ENCODE data around the gene ZC3H7A.
"Not testable (repeated sequence)": the region's sequence is repeated elsewhere in the genome, so short reads cannot be mapped to it uniquely, and the experiment has no call there.

ZC3H7A gene

DNA sequence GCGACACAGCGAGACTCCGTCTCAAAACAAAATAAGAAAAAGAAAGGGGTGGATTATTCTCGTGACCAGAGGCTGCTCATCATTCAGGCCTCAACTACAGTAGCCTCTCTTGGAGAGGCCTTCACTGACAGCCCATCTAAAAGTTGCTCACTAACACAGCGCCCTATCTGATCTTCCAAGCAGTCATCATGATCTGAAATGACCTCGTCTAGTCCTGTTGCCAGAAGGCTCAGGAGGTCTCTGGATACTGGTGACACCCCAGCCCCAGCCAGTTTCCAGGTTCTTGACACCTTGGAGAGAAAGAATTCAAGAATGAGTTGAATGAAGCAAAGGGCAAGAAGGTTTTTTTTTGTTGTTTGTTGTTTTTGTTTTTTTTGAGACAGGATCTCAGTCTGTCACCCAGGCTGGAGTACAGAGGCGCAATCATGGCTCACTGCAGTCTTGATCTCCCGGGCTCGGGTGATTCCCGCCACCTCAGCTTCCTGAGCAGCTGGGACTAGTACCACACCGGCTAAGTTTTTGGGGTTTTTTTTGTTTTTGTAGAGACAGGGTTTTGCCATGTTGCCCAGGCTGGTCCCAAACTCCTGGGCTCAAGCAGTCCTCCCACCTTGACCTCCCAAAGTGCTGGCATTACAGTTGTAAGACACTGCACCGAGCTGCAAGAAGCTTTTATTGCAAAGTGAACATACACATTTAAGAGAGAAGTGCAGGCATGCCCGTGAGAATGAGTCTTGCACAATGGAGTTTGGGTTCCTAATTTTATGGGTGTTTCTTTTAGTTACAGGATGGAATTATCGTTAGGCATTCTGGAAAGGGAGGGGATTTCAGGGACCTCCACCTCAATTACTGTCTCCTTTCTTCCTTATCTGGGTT lies 2.7 kb upstream of the ZC3H7A start:
- no peak for DNase-seq (ENCODE audit: low read depth)

DNA sequence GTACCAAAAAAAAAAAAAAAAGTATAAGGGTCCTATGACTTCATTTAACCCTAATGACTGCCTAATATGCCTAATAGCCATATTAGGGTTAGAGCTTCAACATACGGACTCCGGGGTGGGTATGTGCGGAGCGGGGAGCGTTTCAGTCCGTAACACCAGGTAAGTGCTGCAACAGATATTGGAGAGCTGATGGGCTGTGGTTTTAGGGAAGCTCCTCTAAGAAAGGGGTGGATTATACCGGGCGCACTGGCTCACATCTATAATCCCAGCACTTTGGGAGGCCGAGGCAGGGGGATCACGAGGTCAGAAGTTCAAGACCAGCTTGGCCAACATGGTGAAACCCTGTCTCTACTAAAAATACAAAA lies 1.9 kb upstream of the ZC3H7A start:
- no peak for DNase-seq (ENCODE audit: low read depth)

- DNase-seq (ENCODE audit: low read depth), result no peak
These were observed 870 bp upstream of the ZC3H7A start for GRCh38 chr16:11797957-11798299.

DNA sequence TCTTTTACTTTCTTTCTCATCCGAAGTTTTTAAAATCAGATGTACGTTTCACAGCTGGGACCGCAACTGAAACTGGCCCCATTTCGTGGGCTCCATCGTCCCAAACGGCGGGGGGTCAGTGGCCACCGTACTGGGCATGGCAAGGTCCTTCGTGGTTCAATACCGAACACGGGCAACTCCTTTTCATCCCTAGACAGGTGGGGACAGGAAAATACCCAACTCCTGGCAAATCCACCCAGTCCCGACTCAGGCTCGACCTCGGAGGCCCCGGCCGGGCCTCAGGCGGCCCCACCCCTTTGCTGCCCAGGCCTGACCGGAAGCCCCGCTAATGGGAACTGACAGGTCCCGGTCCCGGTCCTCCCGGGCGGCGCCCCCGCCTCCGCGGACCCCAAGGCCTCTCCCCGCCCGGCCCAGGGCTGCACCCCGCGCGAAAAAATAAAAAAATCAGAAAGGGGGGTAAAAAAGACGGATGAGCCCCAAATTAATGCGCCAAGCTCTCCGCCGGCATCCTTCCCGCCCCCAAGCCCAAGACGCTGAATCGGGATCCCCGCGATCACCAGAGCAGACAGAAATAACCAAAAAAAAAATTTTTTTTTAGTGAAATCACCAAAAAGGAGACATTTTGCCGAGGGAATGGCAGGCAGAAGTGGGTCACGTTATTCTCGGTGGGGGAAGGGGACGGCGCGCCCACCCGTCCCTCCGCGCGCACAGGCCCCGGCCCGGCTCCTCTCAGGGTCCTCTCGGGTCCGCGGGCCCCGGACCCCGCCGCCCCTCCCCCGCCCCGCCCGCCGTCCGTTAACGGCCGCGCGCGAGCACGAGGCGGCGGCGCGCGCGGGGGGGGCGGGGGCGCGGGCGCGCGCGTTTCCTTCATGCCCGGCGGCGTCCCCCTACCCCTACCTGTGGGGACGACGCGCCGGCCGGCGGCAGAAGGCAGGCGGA lies 562 bp downstream of the ZC3H7A start:
- no peak for DNase-seq (ENCODE audit: low read depth)

DNA sequence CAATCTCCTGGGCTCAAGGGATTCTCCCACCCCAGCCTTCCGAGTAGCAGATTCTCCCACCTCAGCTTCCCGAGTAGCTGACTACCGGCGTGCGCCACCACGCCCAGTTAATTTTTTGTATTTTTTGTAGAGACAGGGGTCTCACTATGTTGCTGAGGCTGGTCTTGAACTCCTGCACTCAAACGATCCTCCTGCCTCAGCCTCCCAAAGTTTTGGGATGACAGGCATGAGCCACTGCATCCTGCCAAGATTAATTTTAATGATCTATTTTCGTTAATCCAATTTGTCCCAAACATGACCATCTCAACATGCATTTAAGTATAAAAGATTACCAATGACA lies 1.2 kb downstream of the ZC3H7A start:
- no peak for DNase-seq (ENCODE audit: low read depth)

DNA sequence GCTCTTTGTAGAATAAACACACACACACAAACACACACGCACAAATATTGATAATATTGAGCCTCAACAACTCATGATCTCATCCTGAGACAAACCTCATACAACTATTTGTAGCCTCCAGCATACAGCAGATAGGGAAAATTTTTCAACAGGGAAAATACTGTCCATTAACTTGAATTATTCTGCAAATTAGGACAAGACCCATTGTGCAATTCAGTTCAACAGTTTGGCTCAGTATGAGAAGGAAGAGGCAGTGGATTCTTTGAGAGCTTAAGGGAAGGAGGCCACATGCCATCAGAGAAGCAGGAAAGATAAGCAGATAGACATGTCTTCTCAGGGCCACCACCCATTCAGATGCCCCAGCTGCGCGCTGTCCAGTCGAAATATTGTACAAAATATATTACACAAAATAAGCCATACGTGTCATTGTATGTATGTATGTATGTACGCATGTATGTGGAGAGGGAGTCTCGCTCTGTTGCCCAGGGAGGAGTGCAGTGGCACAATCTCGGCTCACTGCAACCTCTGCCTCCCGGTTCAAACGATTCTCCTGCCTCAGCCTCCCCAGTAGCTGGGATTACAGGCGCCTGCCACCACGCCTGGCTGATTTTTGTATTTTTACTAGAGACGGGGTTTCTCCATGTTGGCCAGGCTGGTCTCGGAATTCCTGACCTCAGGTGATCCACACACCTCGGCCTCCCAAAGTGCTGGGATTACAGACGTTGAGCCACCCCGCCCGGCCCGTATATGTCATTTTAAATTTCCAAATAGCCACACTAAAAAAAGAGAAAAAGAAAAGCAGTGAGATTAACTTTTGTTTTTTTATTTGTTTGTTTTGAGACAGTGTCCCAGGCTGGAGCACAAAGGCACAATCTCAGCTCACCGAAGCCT lies 1.8 kb downstream of the ZC3H7A start:
- DNase-seq (ENCODE audit: low read depth), result no peak

DNA sequence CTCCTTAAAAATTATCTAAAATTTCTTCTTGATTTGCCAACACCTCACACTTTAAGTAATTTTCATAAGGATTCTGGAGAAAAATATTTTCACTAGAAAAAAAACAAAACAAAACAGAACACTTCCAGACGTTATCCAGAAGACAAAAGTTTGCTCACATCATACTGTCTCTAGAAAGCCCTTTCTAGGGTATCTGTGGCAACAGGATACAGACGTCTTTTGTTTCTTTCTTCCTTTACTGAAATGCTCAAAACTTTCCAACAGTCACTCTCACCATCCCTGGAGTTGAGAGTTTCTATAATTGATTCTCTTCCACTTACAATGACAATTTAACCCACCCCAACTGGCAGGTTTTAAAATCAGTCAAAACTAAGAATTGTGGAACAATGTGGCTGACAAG lies 2.6 kb downstream of the ZC3H7A start:
- no peak for DNase-seq (ENCODE audit: low read depth)

- DNase-seq (ENCODE audit: low read depth), result no peak
These were observed 3.2 kb downstream of the ZC3H7A start for GRCh38 chr16:11793840-11794239.

- no peak for DNase-seq (ENCODE audit: low read depth)
These were observed 4.4 kb downstream of the ZC3H7A start for GRCh38 chr16:11792410-11793241.

DNA sequence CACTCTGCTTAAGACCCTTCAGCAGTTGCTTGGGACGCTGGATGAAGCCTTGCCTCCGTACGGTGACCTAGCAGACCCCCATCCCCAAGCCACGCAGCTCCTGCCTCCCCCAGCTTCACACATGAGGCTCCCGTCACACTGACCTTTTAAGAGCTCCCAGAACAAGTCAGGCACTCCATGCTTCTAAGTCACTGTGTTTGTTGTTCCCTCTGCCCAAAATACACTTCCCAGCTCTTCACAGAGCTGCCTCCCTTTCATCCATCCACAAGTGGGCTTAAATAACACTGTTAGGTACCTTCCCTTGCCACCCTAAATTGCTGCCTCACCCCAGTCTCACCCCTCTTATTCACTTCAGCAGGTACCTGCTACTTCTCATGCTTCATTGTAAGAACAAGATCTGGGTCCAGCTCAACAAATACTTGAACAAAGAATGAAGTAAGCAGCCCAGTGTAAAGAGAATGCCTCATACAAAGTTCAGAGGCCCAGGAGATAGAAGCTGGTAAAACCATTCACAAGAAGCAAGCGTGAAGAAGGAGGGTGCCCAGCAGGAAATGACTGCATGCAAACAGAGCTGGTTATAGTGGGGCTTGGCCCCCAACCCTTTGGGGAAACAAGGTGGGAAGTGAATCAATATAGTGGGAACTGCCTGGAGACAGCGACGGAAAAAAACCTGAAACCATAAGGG lies 5.8 kb downstream of the ZC3H7A start:
- DNase-seq (ENCODE audit: low read depth), result no peak

GRCh38 chr16:11788914-11789313 lies 8.1 kb downstream of the ZC3H7A start:
- DNase-seq (ENCODE audit: low read depth), result no peak

GRCh38 chr16:11784980-11785599 lies 12.0 kb downstream of the ZC3H7A start:
- not testable (repeated sequence) for DNase-seq (ENCODE audit: low read depth)

GRCh38 chr16:11784381-11784780 lies 12.7 kb downstream of the ZC3H7A start:
- not testable (repeated sequence) for DNase-seq (ENCODE audit: low read depth)

- DNase-seq (ENCODE audit: low read depth), result no peak
These were observed 13.1 kb downstream of the ZC3H7A start for GRCh38 chr16:11784038-11784369.

GRCh38 chr16:11783319-11784037 lies 13.6 kb downstream of the ZC3H7A start:
- DNase-seq (ENCODE audit: low read depth), result no peak

DNA sequence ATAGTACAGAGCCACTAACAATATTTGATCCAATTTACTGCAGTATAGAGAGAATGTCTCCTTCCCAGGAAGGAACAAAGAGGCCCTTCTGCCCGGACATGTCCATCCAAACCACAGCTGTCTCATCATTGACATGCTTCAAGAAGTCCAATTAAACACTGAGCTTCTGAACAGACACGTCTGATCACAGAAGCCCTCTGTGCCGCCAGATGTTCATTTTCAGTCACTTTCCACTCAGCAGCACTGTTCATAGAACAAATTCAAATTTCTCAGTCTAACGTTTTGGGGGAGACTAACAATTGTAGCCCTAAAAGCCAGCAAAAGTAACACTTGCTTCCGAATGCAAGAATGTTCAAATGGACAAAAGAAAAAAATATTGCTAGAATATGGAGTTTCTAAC lies 15.3 kb downstream of the ZC3H7A start:
- no peak for DNase-seq (ENCODE audit: low read depth)

GRCh38 chr16:11780991-11781680 lies 15.9 kb downstream of the ZC3H7A start:
- DNase-seq (ENCODE audit: low read depth), result no peak

DNA sequence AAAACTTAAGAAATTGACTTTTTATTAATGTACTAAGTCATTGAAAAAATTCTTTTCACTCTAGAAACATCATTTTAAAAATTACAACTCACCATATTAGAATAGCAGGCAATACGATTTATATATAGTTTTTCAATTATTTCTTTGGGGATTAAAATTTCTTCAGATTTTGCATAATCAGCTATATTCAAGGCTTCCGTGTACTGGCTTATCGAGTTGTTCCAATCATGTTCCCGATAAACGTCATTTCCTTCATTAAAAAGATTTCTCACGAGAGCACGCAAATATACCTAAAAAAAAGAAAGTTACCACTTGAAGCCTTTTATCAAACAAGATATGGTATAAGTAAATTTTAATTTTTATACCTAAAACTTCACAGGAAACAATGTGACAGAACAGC lies 18.0 kb downstream of the ZC3H7A start:
- no peak for DNase-seq (ENCODE audit: low read depth)

- no peak for DNase-seq (ENCODE audit: low read depth)
These were observed 22.9 kb downstream of the ZC3H7A start for GRCh38 chr16:11774065-11774626.

Data from HS-5 (cell line).